Measurements from ENCODE around the gene VAMP5. TPM values are rescaled to one million over a fixed set of nuclear protein-coding genes. Genes with fewer than 3 reads are reported as not detected.

VAMP5 gene
- 100 to 1,000 TPM in 1 of 4 donors, 10 to 100 TPM in 3; 51.4 to 116 (median 85.0) TPM for total RNA-seq

GRCh38 chr2:85584354-85584856 is at the start of gene VAMP5:
TSS of gene VAMP5 (plus strand) at chr2:85584431. CDS start at chr2:85584491, 60 bp downstream.
- DNase-seq (ENCODE audit: low spot score), result no peak

GRCh38 chr2:85534881-85535280 is 49.4 kb upstream of the VAMP5 start:
- TF ChIP-seq CTCF (IDR thresholded peaks at IDR 0.05), result no peak
- no peak for DNase-seq (ENCODE audit: low spot score)
- no peak for ATAC-seq (ENCODE audit: low FRiP score)

More at GRCh38 chr2:85584354-85584856, at the start of gene VAMP5:
- peak; percentile 52 for ATAC-seq (ENCODE audit: low FRiP score)
- TF ChIP-seq CTCF (IDR thresholded peaks at IDR 0.05), result no peak

- ATAC-seq (ENCODE audit: low FRiP score), result no peak
- TF ChIP-seq CTCF (IDR thresholded peaks at IDR 0.05), result no peak
- DNase-seq (ENCODE audit: low spot score), result no peak
Measured at GRCh38 chr2:85536479-85536878, 47.8 kb upstream of the VAMP5 start.

- ATAC-seq (ENCODE audit: low FRiP score), result peak; percentile 0
- TF ChIP-seq CTCF (IDR thresholded peaks at IDR 0.05), result no peak
- DNase-seq (ENCODE audit: low spot score), result no peak
Measured at GRCh38 chr2:85537600-85538506, 46.4 kb upstream of the VAMP5 start.

- DNase-seq (ENCODE audit: low spot score) (peak; percentile 85), ATAC-seq (ENCODE audit: low FRiP score) (peak; percentile 90)
- TF ChIP-seq CTCF (IDR thresholded peaks at IDR 0.05), result peak in 2 of 3 donors; percentile 58 to 75
Measured at GRCh38 chr2:85538507-85539360, 45.5 kb upstream of the VAMP5 start, which contains the start of gene MAT2A. TSS of gene MAT2A (plus strand) at chr2:85539168. CDS start at chr2:85539288, 120 bp downstream.

- TF ChIP-seq CTCF (IDR thresholded peaks at IDR 0.05), result no peak
- peak; percentile 39 for DNase-seq (ENCODE audit: low spot score)
- peak; percentile 26 for ATAC-seq (ENCODE audit: low FRiP score)
Measured at GRCh38 chr2:85539361-85540132, 44.7 kb upstream of the VAMP5 start.
